ENCODE data around the gene GSK3A. TPM values are rescaled to one million over a fixed set of nuclear protein-coding genes. Genes with fewer than 3 reads are reported as not detected.

Gene GSK3A
- total and polyA plus RNA-seq, 2 of the 8 experiments (the other 6 are each of a cell fraction or from before 2014, with no cell fraction given): 55.3 to 84.0 TPM

DNA sequence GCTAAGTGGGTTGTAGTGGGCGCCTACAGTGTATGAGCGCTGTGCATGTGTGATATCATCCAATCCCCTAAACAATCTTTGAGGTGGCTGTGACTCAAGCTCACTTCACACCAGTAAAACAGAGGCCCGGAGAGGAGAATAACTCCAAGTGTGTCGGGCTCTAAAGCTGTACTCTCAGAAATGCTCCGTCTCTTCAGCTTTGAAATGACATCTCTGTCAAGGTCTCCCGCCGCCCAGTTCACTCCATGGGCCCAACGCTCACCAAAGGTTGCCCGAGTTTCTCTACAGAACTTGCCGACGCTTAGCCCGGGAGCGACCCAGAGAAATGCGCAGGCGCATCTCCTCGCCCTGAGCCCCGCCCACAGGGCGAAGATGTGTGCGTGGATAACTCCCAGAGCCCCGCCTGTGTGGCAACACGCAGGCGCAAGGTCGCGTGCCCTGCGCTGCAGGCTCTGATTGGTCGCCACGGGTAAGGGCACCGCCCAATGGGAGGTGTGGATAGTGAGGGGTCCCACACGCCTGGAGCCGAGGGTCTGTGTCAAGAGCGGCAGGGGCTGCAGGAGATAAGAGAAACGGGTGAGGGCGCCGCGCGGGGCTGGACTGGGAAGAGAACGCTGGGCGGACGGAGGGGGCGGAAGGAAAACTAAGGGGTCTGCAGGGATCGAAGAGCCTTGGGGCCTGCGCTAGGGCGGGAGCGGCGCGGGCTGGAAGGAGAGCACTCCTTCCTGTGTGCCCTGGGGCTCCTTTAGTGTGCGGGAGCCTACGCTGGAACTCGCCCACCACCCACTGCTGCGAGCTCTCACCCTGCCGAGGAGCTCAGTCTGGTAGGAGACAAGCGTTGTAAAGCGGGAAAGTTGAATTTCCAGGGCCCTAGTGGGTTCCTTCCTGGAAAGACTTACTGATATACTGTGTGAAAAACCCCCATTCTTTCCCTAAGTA is 22.3 kb downstream of the GSK3A start, which contains the start of gene ZNF526 (continued):
- TF ChIP-seq CTCF (IDR thresholded peaks at IDR 0.05; ENCODE audit: control extremely low read depth in 1 of 3, insufficient read depth in 1 of 3, low read depth in 1 of 3, low read length in 3 of 3): peak in 1 of 3 experiments; percentile 29; a peak in 2 of 4 replicates
- TF ChIP-seq EZH2 (IDR thresholded peaks at IDR 0.05; ENCODE audit: low read depth, low read length, severe bottlenecking): no peak
- peak; percentile 74; the same call in 1 of the 2 replicates for TF ChIP-seq SP4 (IDR thresholded peaks at IDR 0.05; ENCODE audit: low read length)
